ENCODE data around the gene VPS16. TPM values are rescaled to one million over a fixed set of nuclear protein-coding genes. Genes with fewer than 3 reads are reported as not detected.
"Not testable (repeated sequence)": the region's sequence is repeated elsewhere in the genome, so short reads cannot be mapped to it uniquely, and the experiment has no call there.

VPS16 gene
- total and polyA plus RNA-seq, 7 donors: 19.4 to 37.6 (median 21.6) TPM

DNA sequence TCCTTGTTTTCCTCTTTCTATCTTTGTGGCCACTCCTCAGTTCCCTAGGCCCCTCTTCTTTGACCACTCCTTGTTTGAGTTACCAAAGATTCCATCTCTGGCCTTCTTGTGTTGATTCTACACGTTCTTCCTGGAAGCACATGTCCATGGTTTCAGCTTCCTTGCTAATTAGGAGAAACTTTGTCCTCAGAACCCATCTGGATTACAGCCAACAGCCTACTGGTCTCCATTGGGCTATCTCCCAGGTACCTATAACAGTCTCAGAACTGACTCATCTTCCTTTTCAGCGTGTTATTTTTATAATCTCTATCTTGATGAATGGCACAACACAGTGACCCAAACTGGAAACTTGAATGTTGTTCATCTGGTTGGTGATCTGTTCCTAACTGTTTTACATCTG lies 50.2 kb downstream of the VPS16 start:
- no peak for TF ChIP-seq EP300 (IDR thresholded peaks at IDR 0.05)
- TF ChIP-seq POLR2AphosphoS5 (IDR thresholded peaks at IDR 0.05): no peak
- TF ChIP-seq POLR2A (IDR thresholded peaks at IDR 0.05): no peak
- no peak for TF ChIP-seq CTCF (IDR thresholded peaks at IDR 0.05)
- H3K27ac ChIP-seq: no peak overlapping the region
- intact Hi-C loops (cut with DNase I): no loop called here
- H3K9me3 ChIP-seq: no peaks in the 10 kb centered on the region
- no peaks in the 10 kb centered on the region for H3K27me3 ChIP-seq
- H3K4me1 ChIP-seq: peaks cover 0 to 18% (median 13%) of the 10 kb centered on the region in 4 donors
- H3K36me3 ChIP-seq: no peaks in the 10 kb centered on the region
- WGBS, 2 donors: 23 to 65% methylated on average over 2 of the region's 2 CpGs
- H3K4me3 ChIP-seq: no peak overlapping the region
- no peak for DNase-seq

GRCh38 chr20:2891343-2891742 lies 50.8 kb downstream of the VPS16 start:
- H3K27me3 ChIP-seq: no peaks in the 10 kb centered on the region
- no peak overlapping the region for H3K4me3 ChIP-seq
- TF ChIP-seq EP300 (IDR thresholded peaks at IDR 0.05): no peak
- no peak for TF ChIP-seq POLR2A (IDR thresholded peaks at IDR 0.05)
- no peak for TF ChIP-seq POLR2AphosphoS5 (IDR thresholded peaks at IDR 0.05)
- no peaks in the 10 kb centered on the region for H3K9me3 ChIP-seq
- H3K4me1 ChIP-seq: peaks cover 0 to 18% (median 13%) of the 10 kb centered on the region in 4 donors
- no peak for DNase-seq
- H3K36me3 ChIP-seq: no peaks in the 10 kb centered on the region
- H3K27ac ChIP-seq: no peak overlapping the region
- intact Hi-C loops (cut with DNase I): no loop called here
- 78 to 86% methylated on average over 2 of the region's 2 CpGs for WGBS, 2 donors

DNA sequence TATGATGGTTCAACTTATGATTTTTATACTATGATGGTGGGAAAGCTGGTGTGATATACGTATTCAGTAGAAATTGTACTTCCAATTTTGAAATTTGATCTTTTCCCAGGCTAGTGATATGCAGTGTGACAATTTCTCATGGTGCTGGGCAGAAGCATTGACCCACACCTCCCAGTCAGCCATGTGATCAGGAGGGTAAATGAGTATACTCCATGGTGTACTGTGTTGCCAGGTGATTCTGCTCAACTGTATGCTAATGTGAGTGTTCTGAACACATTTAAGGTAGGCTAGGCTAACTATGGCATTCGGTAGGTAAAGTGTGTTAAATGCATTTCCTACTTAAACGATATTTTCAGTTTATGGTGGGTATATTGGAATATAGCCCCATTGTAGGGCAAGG lies 51.8 kb downstream of the VPS16 start:
- no peak overlapping the region for H3K27ac ChIP-seq
- no peaks in the 10 kb centered on the region for H3K36me3 ChIP-seq
- intact Hi-C loops (cut with DNase I): no loop called here
- no peak for DNase-seq
- peaks cover 0 to 18% (median 13%) of the 10 kb centered on the region in 4 donors for H3K4me1 ChIP-seq
- no peak overlapping the region for H3K4me3 ChIP-seq
- H3K9me3 ChIP-seq: no peaks in the 10 kb centered on the region
- WGBS, 2 donors: 16 to 77% methylated on average over 3 of the region's 3 CpGs
- H3K27me3 ChIP-seq: no peaks in the 10 kb centered on the region
- no peak for TF ChIP-seq POLR2A (IDR thresholded peaks at IDR 0.05)
- no peak for TF ChIP-seq CTCF (IDR thresholded peaks at IDR 0.05)

DNA sequence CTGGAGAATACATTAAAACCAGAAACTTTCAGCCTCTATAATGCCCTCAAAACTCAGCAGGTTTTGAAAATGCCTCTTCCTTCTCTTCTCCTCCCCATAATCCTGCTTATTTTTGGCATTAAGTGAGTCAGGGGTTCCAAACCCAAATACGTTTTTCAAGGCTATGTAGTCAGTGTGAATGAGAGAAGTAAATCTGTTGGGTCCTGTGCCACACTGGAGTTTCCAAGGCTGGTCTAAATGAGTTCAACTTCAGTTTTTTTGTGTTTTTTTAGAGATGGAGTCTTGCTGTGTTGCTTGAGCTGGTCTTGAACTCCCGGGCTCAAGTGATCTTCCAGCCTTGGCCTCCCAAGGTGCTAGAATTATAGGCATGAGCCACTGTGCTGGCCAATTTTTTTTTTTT lies 53.7 kb downstream of the VPS16 start:
- no peaks in the 10 kb centered on the region for H3K36me3 ChIP-seq
- no peaks in the 10 kb centered on the region for H3K27me3 ChIP-seq
- no peak overlapping the region for H3K27ac ChIP-seq
- 88 to 95% methylated on average over 2 of the region's 2 CpGs for WGBS, 2 donors
- TF ChIP-seq CTCF (IDR thresholded peaks at IDR 0.05): no peak
- no peak for TF ChIP-seq POLR2AphosphoS5 (IDR thresholded peaks at IDR 0.05)
- TF ChIP-seq POLR2A (IDR thresholded peaks at IDR 0.05): no peak
- TF ChIP-seq EP300 (IDR thresholded peaks at IDR 0.05): no peak
- no peak overlapping the region for H3K4me3 ChIP-seq
- DNase-seq: no peak
- H3K9me3 ChIP-seq: no peaks in the 10 kb centered on the region
- intact Hi-C loops (cut with DNase I): no loop called here
- peaks cover 0 to 18% (median 13%) of the 10 kb centered on the region in 4 donors for H3K4me1 ChIP-seq

DNA sequence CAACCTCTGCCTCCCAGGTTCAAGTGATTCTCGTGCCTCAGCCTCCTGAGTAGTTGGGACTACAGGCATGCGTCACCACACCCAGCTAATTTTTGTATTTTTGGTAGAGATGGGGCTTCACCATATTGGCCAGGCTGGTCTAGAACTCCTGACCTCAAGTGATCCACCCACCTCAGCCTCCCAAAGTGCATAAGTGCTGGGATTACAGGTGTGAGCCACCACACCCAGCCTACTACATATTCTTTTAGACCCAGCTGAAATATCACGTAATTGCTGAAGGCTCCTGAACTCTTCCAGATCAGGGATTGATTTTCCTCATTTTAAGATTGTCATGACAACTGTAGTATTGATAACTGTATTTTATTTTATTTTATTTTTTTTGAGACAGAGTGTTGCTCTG lies 54.6 kb downstream of the VPS16 start:
- DNase-seq; H3K27me3 ChIP-seq; H3K4me3 ChIP-seq; H3K27ac ChIP-seq; H3K9me3 ChIP-seq; intact Hi-C loops (cut with DNase I); H3K36me3 ChIP-seq: not testable (repeated sequence)
- H3K4me1 ChIP-seq: peaks cover 0 to 18% (median 11%) of the 10 kb centered on the region in 4 donors
- 96 to 97% methylated on average over 3 of the region's 3 CpGs for WGBS, 2 donors

DNA sequence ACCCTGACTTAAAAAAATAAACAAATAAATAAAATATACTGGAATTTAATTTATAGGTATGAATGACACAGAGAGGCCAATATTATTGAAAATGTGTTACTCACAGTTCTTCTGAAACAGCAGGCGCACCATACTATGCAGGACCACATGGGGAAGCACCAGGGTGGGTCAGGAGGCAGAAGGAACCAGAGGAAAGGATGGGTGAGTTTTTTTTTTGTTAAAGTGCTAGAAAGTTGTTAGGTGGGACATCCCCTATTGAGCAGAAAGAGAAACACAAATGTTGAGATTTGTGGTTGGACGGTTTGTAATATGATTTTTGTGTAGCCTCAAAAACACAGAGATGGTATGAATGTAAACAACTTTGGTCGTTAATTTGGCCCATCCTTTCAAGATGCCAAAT lies 58.7 kb downstream of the VPS16 start:
- no peaks in the 10 kb centered on the region for H3K27me3 ChIP-seq
- H3K36me3 ChIP-seq: no peaks in the 10 kb centered on the region
- intact Hi-C loops (cut with DNase I): no loop called here
- DNase-seq: no peak
- H3K9me3 ChIP-seq: no peaks in the 10 kb centered on the region
- WGBS, 2 donors: 73 to 89% methylated on average over 3 of the region's 3 CpGs
- no peak overlapping the region for H3K27ac ChIP-seq
- TF ChIP-seq POLR2A (IDR thresholded peaks at IDR 0.05): no peak
- no peak overlapping the region for H3K4me3 ChIP-seq
- peaks cover 0 to 4% (median 0%) of the 10 kb centered on the region in 4 donors for H3K4me1 ChIP-seq

Measured in sigmoid colon (tissue), 7 donors.